HTERT RPE-1 (cell line): ENCODE results near the gene EYA4.

ENCODE experiments used
- in situ Hi-C: fragments of 300-500 bp; cut with MboI; formaldehyde crosslinking; loops from 4 replicates; pipeline ENCODE4 v1.14.3; 2020; ENCODE audit warnings: low sequenced_read_pairs

EYA4 gene

DNA sequence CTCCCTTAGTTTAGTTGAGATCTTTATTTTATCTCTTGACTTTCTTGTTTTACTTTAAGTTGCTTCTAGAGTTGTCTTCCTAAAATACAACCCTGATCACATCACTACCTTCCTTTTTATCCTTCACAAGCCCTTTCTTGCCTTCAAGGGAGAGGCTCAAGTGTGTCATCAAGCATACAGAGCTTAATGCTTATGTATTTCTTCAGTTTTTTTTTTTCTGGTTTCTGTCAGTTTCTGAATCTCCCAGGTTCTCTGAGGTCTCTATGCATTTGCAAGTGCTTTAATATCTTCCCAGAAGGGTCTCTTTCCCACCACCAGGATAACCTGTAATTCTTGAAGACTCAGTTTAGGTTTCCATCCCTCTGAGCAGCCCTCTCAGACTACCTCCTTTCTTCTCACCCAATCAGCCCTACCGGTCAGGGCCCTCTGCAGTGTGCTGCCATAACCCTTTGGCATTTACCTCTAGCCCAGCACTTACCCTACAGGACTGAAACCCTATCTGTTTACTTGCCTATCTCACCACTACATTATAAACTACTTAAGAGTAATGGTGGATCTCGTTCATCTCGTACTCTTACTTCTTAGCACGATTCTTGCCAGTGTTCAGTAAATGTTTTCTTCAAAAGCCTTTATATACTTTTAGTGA, 36.9 kb downstream of the EYA4 start:
- in situ Hi-C loops = no loop called here

DNA sequence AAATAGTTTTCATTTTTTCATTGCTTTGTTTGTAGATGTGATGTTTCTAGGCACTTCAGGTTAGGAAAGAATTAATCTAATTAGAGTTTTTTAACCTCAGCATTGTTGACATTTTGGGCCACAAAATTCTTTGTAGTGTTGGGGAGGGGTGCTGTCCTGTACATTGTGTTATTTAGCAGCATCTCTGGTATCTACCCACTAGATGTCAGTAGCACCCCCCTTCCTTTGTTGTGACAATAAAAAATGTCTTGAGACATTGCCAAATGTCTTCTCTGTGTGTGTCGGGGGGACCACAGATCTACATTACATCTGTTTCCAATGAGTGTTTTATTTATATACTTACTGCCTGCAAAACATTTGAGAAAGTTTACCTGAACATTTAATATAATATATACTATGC, 45.6 kb downstream of the EYA4 start:
- in situ Hi-C loops = no loop called here

DNA sequence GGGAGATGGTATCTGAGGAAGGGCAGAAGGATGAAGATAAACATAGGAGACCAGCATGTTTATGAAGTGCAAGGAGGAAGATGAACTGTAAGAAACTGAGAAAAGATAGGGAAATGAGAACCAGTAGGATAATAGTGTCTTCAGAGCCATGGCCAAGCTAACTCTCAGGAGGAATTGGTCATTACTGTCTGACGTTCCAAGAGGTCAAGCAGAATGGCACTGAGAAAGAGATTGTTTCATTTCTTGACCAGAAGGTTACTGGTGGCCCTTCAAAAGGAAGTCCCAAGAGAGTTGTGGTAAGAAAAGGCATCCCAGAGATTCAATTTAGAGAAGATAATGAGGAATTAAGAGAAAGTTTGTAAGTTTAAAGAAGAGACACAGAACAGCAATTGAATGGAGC, 47.5 kb downstream of the EYA4 start:
- in situ Hi-C loops = no loop called here

DNA sequence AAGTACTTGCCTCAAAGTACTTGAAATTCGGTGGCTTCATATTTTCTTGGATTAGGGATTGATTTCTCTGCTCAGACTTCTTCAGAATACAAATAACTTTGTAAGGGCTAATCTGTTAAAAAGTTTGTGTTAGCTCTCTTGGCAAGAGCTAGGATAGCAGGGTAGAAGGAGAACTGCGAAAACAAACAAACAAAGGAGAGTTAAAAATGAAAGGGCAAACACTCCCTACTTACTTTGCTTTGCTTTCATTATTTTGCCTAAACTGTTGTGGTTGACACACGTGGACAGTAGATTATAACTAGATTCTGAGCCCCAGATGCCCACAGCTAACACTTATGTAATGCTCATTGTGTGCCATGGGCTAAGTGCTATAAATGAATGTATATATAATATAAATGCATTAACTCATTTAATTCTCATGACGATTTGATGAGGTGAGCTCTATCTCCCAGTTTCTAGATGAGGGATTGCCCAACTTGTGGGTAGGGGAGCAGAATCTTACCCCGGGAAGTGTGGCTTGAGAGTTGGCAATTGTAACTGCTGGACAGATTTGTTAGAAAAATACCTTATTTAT, 48.7 kb downstream of the EYA4 start:
- in situ Hi-C loops = no loop called here

DNA sequence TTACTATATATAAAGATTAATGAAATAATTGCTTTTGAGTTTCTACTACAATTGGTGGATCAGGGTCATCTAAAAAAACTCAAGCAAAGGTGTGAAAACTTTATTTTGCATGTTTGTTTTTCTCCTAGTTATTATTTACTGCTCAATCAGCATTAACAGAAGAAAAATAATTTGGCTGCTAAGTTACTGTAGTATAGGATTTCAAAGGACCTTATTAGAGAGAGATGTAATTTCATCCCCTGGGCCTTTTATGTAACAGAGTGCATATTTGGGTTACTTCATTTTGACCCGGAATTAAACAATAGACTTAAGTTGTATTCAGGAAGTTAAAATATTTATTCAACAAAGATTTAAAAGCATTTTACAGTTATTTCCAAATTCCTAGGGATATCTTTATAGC, 49.8 kb downstream of the EYA4 start:
- in situ Hi-C loops = no loop called here

DNA sequence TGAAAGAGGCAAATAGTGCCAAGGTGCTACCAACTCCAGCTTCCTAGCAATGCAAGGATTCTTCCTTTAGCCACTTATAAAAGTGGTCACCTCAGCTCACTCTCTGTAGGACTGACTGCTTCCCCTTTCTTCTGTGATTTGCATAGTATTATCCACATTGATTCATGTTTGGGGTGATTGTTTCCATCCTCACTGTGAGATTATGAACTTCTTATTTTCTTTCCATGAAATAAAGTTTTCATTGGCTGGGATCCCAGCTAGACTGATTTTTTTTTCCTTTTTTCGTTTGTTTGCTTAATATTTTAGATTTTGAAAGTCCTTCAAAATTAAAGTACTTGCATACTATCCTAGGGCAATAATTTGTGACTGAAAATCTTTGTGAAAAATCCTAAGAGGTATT, 50.5 kb downstream of the EYA4 start:
- in situ Hi-C loops = no loop called here

DNA sequence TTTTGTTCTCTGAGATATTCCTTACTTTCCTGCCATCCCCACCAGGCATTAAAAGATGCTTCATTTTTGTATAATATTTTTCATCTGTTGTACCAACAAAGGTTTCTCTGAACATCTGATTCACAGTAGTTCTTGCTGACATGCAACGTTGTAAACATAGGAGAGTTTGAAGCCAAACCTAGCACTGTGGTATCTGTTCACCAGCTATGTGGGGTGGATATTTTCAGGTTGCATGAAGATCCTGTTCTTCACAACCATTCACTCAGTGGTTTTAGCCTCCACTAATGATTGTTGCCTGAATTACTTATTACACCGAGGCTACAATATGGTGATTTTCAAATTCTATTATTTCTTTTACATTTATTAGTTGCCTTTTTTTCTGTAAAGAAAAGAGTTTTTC, 56.5 kb downstream of the EYA4 start:
- in situ Hi-C loops = no loop called here

DNA sequence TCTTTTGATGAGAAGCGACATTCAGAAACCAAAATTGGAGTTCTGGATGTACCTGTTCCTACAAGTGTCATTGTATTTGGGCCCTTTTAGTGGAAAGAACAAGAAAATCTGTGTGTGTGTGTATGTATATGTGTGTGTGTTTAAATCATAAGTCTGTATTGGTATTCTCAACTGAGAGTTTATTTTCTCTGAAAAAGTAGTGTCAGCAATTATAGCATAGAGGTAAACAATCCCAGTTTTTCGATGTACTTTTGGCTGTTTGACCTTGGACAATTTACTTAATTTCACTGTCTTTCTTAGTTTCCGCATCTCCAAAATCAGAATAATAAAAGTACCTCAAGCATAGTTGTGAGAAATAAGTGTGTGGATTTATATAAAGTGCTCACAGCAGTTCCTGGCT, 57.2 kb downstream of the EYA4 start:
- in situ Hi-C loops = no loop called here

DNA sequence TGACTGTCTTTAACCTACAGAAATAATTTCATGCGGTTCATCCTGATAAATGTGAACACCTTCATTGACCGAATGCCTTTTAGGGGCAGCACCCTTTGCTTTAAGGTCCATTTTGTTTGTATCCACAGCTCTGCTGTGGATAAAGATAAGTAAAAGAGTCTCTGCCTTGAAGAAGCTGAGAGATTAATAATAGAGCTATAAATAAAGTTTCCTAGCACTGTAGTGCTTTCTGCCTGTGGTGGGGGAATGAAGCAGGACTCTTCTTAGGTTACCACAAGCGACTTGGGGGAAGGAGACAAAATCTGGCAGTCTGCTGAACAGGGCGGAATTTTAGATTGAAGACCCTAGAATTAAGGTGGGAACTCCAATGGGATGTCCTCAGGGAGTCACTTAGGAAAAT, 57.6 kb downstream of the EYA4 start:
- in situ Hi-C loops = no loop called here

DNA sequence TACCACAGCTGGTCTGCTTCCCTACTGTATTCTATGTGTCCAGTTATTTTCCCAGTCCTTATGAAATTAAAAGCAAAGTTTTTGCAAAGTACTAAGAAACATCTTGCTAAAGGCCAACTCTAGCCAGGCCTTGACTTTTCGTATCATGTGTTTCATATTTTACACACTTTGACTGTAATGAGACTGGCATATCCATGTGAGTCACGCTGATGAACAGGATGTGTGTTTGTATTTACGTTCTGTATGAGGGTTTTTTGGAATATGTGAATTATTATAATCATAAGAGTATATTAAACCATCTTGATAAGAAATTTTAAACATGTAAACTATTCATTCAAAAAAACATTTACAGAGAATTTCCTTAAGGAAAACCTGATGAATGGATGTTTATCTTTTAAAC, 59.7 kb downstream of the EYA4 start:
- in situ Hi-C loops = no loop called here

DNA sequence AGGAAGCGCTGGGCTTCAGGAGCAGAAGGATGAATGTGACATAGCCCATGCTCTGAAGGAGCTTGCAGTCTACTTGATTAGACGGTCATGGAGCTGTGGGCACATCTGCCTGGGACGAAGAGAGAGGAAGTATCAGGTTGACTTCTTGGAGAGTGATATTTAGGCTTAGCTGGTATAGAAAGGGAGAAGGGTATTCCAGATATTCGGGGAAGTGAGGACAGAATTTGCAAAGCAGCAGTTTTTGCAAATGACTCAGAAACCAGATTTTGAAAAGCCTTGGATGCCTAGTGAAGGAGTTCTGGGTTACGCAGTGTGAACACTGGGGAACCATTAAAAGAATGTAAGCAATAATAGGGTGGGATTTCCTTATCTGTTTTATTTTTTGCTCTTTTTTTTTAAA, 60.7 kb downstream of the EYA4 start:
- in situ Hi-C loops = no loop called here

DNA sequence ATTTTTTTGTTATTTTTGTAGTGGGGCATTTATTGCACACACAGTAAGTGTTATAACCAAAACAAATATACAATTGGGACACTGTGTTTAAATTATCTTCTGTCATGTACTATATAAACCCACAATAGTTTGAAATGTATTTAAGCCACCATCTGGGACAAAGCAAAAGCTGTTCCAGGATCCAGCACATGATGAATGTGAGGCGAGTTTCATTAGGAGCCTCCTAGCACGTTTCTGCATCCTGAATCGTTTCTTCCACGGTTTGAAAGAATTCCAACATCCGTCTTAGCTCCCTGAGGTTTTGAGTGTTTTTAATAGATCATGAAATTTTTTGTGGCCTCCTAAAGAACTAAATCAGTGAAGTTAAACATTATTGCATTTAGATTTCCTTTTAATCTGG, 65.8 kb downstream of the EYA4 start:
- in situ Hi-C loops = no loop called here

DNA sequence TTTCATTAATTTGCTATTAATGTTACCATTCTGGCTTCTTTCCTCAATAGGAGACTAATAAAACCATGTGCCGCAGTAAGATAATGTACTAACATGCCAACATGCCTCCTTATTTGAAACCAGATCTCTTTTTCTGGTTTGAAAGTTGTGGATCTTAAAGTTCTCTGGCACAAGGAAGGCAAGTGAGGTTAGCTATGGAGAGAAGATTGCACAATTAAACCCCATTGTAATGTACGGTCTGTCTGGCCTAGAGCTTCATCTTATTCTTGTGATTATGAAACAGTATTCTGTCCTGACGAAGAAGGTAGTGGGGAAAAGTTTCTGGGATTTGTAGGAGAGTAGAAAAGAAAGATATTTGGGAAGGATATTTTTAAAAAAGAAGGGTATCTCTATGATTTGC, 68.4 kb downstream of the EYA4 start:
- in situ Hi-C loops = no loop called here

DNA sequence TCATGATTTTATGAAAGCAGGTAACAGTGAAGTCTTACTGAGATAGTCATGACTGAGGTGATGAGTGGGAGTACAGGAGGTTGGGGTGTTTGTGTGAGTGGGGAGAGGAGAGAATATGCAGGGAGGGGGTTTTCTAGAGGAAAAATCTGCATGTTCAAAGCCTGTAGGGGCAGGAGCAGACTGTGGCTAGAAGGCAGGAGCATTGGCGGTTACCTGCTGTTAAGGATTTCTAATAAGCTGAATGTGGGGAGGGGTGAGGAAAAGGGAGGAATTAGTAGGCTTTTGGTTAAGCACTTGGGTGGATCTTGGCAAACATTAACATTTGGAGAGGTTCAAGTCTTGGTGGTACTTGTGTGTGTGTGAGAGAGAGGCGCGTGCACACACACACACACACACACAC, 70.8 kb downstream of the EYA4 start:
- in situ Hi-C loops = no loop called here

DNA sequence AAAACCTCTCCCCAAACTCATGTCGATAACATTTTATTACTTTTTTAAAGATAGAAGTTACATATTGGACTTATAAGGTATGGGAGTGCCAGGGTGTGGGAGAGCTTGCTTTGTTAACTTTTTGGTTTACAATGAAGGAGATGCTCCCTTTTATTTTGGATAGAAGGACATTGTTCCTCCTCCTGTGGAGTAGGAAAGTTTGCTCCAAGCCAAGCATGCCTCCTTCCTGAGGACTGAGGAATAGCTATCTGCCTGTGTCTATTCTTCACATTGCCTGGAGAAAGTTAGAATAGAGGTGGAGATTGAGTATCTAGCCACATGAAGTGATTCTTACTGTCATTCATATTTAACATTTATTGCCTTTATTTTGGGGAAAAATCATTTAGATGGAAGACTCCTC, 71.9 kb downstream of the EYA4 start:
- in situ Hi-C loops = no loop called here

DNA sequence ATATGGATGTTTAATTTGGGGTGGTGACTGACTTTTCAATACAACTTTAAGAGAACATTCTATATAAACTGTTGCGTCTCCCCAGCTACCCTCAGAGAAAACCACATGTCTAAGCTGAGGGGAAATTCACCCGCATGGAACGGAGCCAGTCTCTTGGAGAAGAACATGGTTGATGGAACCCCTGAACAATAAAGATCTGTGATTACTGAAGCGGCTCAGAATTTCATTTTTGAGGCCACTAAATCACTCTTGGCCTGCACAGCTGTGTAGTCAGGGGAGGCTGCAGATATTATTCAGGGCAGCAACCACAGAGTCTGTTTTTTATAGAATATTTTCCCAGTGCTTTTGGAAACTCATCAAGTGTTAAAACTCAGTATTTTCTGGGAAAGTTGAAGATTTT, 73.8 kb downstream of the EYA4 start:
- in situ Hi-C loops = no loop called here

DNA sequence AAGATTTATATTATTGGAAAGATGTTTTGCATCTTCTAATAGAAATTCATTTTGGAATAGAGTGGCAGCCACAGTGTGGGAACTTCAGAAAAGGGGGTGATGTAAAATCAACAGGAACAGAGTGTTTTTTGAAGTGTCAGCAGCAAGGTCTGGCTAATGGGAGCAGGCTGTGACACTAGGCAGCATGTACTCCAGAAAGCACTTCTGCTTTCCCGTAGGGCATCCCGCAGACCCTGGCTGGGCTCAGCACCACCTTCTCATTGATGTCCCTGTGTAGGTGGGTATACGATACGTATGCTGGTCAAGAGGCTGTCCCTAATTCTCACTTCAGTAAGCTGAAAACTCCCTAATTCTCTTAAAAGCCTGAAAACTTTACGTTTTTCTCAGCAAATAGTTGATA, 74.7 kb downstream of the EYA4 start:
- in situ Hi-C loops = no loop called here

DNA sequence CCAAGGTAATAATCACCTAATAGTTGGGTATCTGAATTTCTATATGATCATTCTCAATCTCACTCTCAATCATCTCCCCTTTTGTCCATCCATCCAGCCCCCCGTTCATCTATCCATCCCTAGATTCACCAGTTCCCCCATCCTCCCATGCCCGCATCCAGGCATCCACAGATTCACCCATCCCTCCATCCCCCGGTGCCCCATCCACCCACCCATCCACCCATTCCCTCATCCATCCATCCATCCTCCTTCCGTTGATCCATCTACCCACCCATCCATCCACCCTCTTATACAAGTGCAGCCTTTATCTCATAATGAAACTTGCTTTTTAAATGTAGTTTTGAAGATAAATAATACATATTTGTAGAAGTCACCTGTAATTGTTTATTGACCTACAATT, 76.5 kb downstream of the EYA4 start:
- in situ Hi-C loops = no loop called here

DNA sequence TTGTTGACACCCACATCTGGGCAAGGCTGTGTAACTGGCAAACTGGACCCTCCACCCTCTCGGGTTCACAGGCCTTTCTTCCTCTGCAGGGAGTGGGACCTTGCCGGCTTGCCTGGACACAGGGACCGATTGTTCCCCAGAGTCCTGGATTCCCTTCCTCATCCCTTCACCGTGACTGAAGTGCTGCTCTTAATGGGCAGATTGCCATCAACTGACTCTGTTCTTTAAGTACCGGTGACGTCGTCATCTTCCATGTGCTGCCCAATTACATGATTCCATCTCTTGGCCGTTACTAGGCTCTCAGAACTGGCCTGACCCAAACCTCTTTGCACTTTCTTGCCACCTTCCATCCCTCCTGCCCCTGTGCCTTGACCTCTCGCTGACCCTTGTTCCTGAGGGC, 85.4 kb downstream of the EYA4 start:
- in situ Hi-C loops = no loop called here

DNA sequence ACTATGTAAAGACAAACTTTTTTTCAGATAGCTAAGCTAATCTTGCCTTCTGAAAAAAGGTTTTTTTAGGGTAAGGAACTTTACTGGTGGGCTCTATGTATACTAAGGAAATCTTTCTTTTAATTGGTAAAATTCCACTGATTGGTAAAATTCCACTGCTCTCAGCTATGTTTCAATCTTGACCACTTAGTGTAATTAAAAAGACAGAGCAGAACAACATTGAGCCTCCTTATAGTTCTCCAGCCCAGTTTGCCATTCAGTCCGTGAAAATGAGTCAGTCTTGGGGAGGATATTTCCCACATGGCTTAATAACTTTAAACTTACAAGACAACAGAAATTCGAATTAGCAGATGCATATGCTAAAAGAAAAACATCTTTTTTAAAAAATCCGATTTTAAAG, 92.7 kb downstream of the EYA4 start:
- in situ Hi-C loops = no loop called here

DNA sequence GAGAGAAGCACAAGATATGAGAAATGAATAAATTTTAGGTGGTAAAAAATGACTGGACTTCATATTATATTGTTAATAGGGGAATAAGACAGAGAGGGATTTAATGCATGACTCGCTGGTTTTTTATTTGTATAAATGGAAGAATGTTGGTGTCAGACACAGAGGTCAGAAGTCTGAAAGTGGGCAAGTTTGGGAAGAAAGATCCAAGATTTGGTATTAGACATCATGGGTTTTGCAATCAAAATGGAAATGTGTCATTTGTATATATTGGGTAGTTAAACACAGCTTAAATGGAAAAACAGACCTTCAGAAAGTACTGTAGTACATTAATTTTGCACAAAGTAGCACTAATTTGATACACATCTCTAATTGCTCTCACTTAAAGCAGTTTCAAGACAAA, 96.2 kb downstream of the EYA4 start:
- in situ Hi-C loops = no loop called here

DNA sequence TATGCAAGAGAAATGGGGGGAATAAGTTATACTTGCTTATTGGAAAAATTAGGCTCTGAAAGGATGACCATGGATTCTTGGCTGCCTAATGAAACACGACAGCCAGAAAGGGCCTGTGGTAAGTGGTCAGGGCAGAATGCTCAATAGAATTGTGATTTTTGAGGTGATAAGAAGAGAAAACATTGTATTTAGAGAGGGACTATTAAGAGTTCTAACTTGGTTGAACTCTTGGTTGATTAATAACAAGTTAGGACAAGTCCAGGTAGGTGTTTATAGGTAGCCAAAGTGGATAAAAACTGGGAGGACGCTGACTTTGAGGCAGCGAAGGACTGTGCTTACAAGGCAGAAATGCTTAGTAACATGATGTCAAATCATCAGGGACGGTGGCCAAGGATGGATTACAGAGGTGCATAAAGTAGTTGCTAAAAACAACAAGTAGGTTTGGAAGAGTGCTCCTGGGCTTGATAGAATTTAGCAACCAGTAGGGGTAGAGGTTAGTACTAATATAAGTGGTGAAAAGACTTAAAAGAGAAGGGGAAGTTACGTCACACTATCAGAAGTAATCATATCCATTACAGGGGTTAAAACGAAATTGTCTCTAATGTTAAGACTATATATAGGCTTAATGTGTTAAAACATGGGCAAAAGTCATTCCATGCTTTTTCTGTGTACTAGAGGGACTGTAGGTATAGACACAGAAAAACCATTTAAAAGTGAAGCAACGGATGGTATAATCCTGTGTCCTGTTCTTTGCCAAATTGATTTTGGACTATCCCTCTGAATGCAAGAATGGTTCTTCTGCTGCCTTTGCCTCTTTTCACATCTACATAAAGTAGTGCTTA, 98.6 kb downstream of the EYA4 start:
- in situ Hi-C loops = no loop called here
